Endodermal cell (in vitro differentiated cells): ENCODE results near the gene NAIF1. TPM values are rescaled to one million over a fixed set of nuclear protein-coding genes. Genes with fewer than 3 reads are reported as not detected.
A peak's percentile ranks its signal among the peaks of the same experiment; 100 is the strongest.

Experiments
- DNase-seq: peaks from one replicate; pipeline ENCODE4 v3.0.0-alpha.2; 2017
- H3K27ac ChIP-seq: 2 replicates; pipeline ENCODE4 v1.5.1; 2013; ENCODE audit warnings: mild to moderate bottlenecking, low read depth, low read length, moderate library complexity
- H3K27me3 ChIP-seq: 2 replicates; pipeline ENCODE4 v1.6.1; 2013; ENCODE audit warnings: mild to moderate bottlenecking, low read length, moderate library complexity; ENCODE audit not compliant: insufficient read depth, control insufficient read depth, poor library complexity, severe bottlenecking
- H3K36me3 ChIP-seq: 2 replicates; pipeline ENCODE4 v1.7.0; 2013; ENCODE audit warnings: mild to moderate bottlenecking, low read length, moderate library complexity; ENCODE audit not compliant: control insufficient read depth, insufficient read depth
- H3K4me1 ChIP-seq: one replicate; pipeline ENCODE4 v1.7.0; 2013; ENCODE audit warnings: low read length; ENCODE audit not compliant: control insufficient read depth, insufficient read depth
- H3K4me3 ChIP-seq: 2 replicates; pipeline ENCODE4 v1.5.1; 2013; ENCODE audit warnings: mild to moderate bottlenecking, low read length, moderate library complexity
- H3K9ac ChIP-seq: 2 replicates; pipeline ENCODE4 v1.6.1; 2013; ENCODE audit warnings: mild to moderate bottlenecking, low read length, moderate library complexity; ENCODE audit not compliant: poor library complexity, severe bottlenecking; ENCODE audit errors: extremely low read depth
- H3K9me3 ChIP-seq: 2 replicates; pipeline ENCODE4 v1.6.1; 2013; ENCODE audit warnings: mild to moderate bottlenecking, low read length, moderate library complexity; ENCODE audit not compliant: control insufficient read depth
- H3K27ac Mint-ChIP-seq: 2 replicates; pipeline ENCODE4 v1.8.0; 2020; ENCODE audit warnings: mixed read lengths
- H3K27me3 Mint-ChIP-seq: 2 replicates; pipeline ENCODE4 v1.8.0; 2021; ENCODE audit warnings: mild to moderate bottlenecking, mixed read lengths; ENCODE audit not compliant: insufficient read depth
- H3K36me3 Mint-ChIP-seq: 2 replicates; pipeline ENCODE4 v1.8.0; 2020; ENCODE audit warnings: low read depth, mixed read lengths
- H3K4me1 Mint-ChIP-seq: 2 replicates; pipeline ENCODE4 v1.8.0; 2020; ENCODE audit warnings: mixed read lengths
- H3K4me3 Mint-ChIP-seq: 2 replicates; pipeline ENCODE4 v1.8.0; 2020; ENCODE audit warnings: mild to moderate bottlenecking, moderate library complexity, mixed read lengths
- H3K9me3 Mint-ChIP-seq: 2 replicates; pipeline ENCODE4 v1.8.0; 2020; ENCODE audit warnings: mild to moderate bottlenecking, mixed read lengths
- CTCF ChIP-seq: fragments of 200-600 bp; sonication (generic); conservative IDR thresholded peaks from 2 replicates; pipeline ENCODE4 v1.5.0; 2021; ENCODE audit warnings: antibody characterized with exemption, mild to moderate bottlenecking
- WGBS, 2 experiments: methylation state at CpG; one replicate each; pipeline versions ENCODE4 v1.1.5 to v1.1.7; 2013; ENCODE audit warnings: missing lambda C conversion rate in 2 of 2, mixed read lengths in 1 of 2; ENCODE audit not compliant: insufficient coverage in 1 of 2, insufficient read length in 1 of 2; 5-methylcytosine and 5-hydroxymethylcytosine counted together
- total RNA-seq, 2 donors: library from RNA; stranded (reverse); fragmentation: NEBNext Ultra II Directional in 1 of 2; extraction: Animal tissue kit (Norgen Biotek cat#: 25700) in 1 of 2; gene quantifications; 2 replicates in 1 of 2; 3 replicates in 1 of 2; pipeline ENCODE4 v1.2.1, GENCODE V29; 2021

The NAIF1 gene
- total RNA-seq, 2 donors from 2014 or later = 6.2 to 6.6 TPM

DNA sequence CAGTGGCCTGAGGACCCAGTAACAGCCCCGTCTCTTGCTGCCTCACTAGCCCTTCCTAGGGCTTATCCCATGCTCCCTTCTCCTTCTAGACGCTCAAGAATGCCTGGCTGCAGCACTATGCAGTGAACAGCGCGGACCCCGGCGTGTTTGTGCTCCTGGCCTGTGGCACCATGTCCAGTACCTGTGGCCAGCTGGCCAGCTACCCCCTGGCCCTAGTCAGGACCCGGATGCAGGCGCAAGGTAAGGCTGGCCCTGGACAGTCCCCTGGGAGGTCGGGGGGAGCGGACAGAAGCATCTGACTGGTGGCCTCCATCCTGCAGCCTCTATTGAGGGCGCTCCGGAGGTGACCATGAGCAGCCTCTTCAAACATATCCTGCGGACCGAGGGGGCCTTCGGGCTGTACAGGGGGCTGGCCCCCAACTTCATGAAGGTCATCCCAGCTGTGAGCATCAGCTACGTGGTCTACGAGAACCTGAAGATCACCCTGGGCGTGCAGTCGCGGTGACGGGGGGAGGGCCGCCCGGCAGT, 39.9 kb upstream of the NAIF1 start:
- no peak overlapping the region for H3K27ac Mint-ChIP-seq
- H3K36me3 ChIP-seq = peaks cover 51% of the 10 kb centered on the region
- no peak overlapping the region for H3K4me3 ChIP-seq
- H3K27ac ChIP-seq = no peak overlapping the region
- H3K36me3 Mint-ChIP-seq = peaks cover 45% of the 10 kb centered on the region
- no peaks in the 10 kb centered on the region for H3K27me3 ChIP-seq
- no peaks in the 10 kb centered on the region for H3K9me3 ChIP-seq
- H3K4me3 Mint-ChIP-seq = no peak overlapping the region
- DNase-seq = no peak
- H3K27me3 Mint-ChIP-seq = no peaks in the 10 kb centered on the region
- 95% methylated on average over 20 to 23 of the region's 23 CpGs for WGBS, 2 experiments
- H3K4me1 Mint-ChIP-seq = peaks cover 9% of the 10 kb centered on the region
- no peak overlapping the region for H3K9ac ChIP-seq
- no peaks in the 10 kb centered on the region for H3K4me1 ChIP-seq
- no peak for TF ChIP-seq CTCF
- no peaks in the 10 kb centered on the region for H3K9me3 Mint-ChIP-seq

- Histone ChIP-seq H3K36me3 (peaks cover 56% of the 10 kb centered on the region), H3K4me1 (no peaks in the 10 kb centered on the region), H3K9ac (no peak overlapping the region), H3K27me3 (no peaks in the 10 kb centered on the region), H3K4me3 (no peak overlapping the region), H3K27ac (no peak overlapping the region), H3K9me3 (no peaks in the 10 kb centered on the region)
- DNase-seq = peak; percentile 65
- 95 to 98% methylated on average over 17 to 23 of the region's 23 CpGs for WGBS, 2 experiments
- TF ChIP-seq CTCF = peak; percentile 33
- Mint-ChIP-seq H3K36me3 (peaks cover 46% of the 10 kb centered on the region), H3K4me3 (no peak overlapping the region), H3K27me3 (no peaks in the 10 kb centered on the region), H3K27ac (peak overlapping the region; percentile 70), H3K9me3 (no peaks in the 10 kb centered on the region), H3K4me1 (peaks cover 9% of the 10 kb centered on the region)
Observed at GRCh38 chr9:128106181-128106939, 39.2 kb upstream of the NAIF1 start.

DNA sequence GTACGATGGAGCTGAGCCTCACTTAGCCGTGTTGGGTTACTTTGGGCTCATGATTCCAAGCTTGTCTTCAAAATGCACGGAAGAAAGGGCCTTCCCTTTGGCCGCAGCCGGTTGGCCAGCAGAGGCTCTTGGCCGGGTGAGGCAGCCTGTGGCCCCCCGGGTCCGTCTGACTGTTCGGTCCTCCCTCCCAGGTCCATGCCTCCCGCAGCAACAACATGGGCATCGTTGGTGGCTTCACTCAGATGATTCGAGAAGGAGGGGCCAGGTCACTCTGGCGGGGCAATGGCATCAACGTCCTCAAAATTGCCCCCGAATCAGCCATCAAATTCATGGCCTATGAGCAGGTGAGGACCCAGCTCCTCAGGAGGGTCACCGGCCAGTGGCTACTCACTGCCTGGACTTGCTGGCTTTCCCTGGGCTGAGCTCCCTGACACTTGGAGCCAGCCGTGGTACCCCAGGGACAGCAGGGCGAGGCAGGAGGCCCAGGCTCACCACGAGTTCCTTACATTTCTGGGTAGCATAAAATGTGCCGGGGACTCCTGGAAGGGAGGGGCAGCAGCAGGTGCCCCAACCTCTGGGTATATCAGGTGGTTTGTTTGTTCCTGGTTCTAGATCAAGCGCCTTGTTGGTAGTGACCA, 38.5 kb upstream of the NAIF1 start:
- H3K27me3 ChIP-seq = no peaks in the 10 kb centered on the region
- H3K27ac Mint-ChIP-seq = no peak overlapping the region
- H3K9me3 Mint-ChIP-seq = no peaks in the 10 kb centered on the region
- no peak overlapping the region for H3K27ac ChIP-seq
- no peak for DNase-seq
- WGBS, 2 experiments = 90 to 96% methylated on average over 16 to 21 of the region's 21 CpGs
- H3K9me3 ChIP-seq = no peaks in the 10 kb centered on the region
- peaks cover 1% of the 10 kb centered on the region for H3K4me1 ChIP-seq
- no peak for TF ChIP-seq CTCF
- H3K4me3 ChIP-seq = no peak overlapping the region
- H3K36me3 ChIP-seq = peaks cover 59% of the 10 kb centered on the region
- peaks cover 50% of the 10 kb centered on the region for H3K36me3 Mint-ChIP-seq
- no peak overlapping the region for H3K4me3 Mint-ChIP-seq
- peaks cover 8% of the 10 kb centered on the region for H3K4me1 Mint-ChIP-seq
- H3K27me3 Mint-ChIP-seq = no peaks in the 10 kb centered on the region
- no peak overlapping the region for H3K9ac ChIP-seq
